Caco-2 (cell line): ENCODE measurements around the gene LAD1. TPM values are rescaled to one million over a fixed set of nuclear protein-coding genes. Genes with fewer than 3 reads are reported as not detected.
A peak's percentile ranks its signal among the peaks of the same experiment; 100 is the strongest.

Experiments used
- Bru-seq: library from RNA; stranded (reverse); fragments of 400-500 nt; gene quantifications from one replicate; lab custom pipeline; 2021; lab: Mats Ljungman, UMichigan
- BruChase-seq, 2 experiments: library from RNA; stranded (reverse); fragments of 400-500 nt; gene quantifications; one replicate each; lab custom pipeline; 2021; lab: Mats Ljungman, UMichigan
- BruUV-seq: library from RNA; stranded (reverse); fragments of 400-500 nt; replicated peaks from 2 replicates; lab custom pipeline; 2021; lab: Mats Ljungman, UMichigan
- CTCF ChIA-PET: fragments of 300-600 bp; sonication (Branson Sonifier 250); formaldehyde crosslinking; loops from one replicate; lab custom pipeline; 2022; ENCODE audit warnings: antibody characterized with exemption; lab: Charles Lee
- POLR2A ChIA-PET: fragments of 300-600 bp; sonication (Branson Sonifier 250); formaldehyde crosslinking; loops from one replicate; lab custom pipeline; 2022; ENCODE audit warnings: antibody characterized with exemption; lab: Charles Lee
- DNase-seq, 2 experiments: peaks; one replicate each; pipeline versions ENCODE4 v3.0.0 to v3.0.0-alpha.2; 2020 to 2022
- H3K27me3 ChIP-seq: replicated peaks from 2 replicates; pipeline ENCODE4 v1.6.0; 2011; ENCODE audit warnings: low read length; ENCODE audit not compliant: control insufficient read depth, insufficient read depth
- H3K36me3 ChIP-seq: 2 replicates; pipeline ENCODE4 v1.5.1; 2011; ENCODE audit warnings: low read length; ENCODE audit not compliant: control insufficient read depth, insufficient read depth
- H3K4me1 ChIP-seq: fragments of 250-450 bp; sonication (Bioruptor Pico); 2 replicates; pipeline ENCODE4 v1.5.1; 2020; ENCODE audit warnings: mild to moderate bottlenecking
- H3K4me3 ChIP-seq: 2 replicates; pipeline ENCODE4 v1.5.1; 2011; ENCODE audit warnings: low read depth, mild to moderate bottlenecking, control low read depth, low read length
- H3K9me3 ChIP-seq: fragments of 250-450 bp; sonication (Bioruptor Pico); 2 replicates; pipeline ENCODE4 v1.5.1; 2020; ENCODE audit warnings: mild to moderate bottlenecking, moderate library complexity
- H3K27ac Mint-ChIP-seq: one replicate; pipeline ENCODE4 v1.8.0; 2022; ENCODE audit warnings: mixed read lengths; ENCODE audit not compliant: unreplicated experiment
- H3K27me3 Mint-ChIP-seq: one replicate; pipeline ENCODE4 v1.8.0; 2022; ENCODE audit warnings: mixed read lengths; ENCODE audit not compliant: insufficient read depth, unreplicated experiment
- H3K36me3 Mint-ChIP-seq: one replicate; pipeline ENCODE4 v1.8.0; 2022; ENCODE audit warnings: mild to moderate bottlenecking, mixed read lengths; ENCODE audit not compliant: insufficient read depth, unreplicated experiment
- H3K4me1 Mint-ChIP-seq: one replicate; pipeline ENCODE4 v1.8.0; 2022; ENCODE audit warnings: low read depth, mixed read lengths; ENCODE audit not compliant: unreplicated experiment
- H3K4me3 Mint-ChIP-seq: one replicate; pipeline ENCODE4 v1.8.0; 2022; ENCODE audit warnings: mild to moderate bottlenecking, moderate library complexity, mixed read lengths; ENCODE audit not compliant: unreplicated experiment
- H3K9me3 Mint-ChIP-seq: one replicate; pipeline ENCODE4 v1.8.0; 2022; ENCODE audit warnings: mixed read lengths; ENCODE audit not compliant: unreplicated experiment
- intact Hi-C: fragments of 100-400 bp; cut with micrococcal nuclease; formaldehyde crosslinking; loops from one replicate; pipeline ENCODE4 v1.10.0; 2022; ENCODE audit not compliant: unreplicated experiment
- long read RNA-seq: library from polyadenylated mRNA; stranded (forward); transcript quantifications from one replicate; pipeline ENCODE4 v2.0.0, GENCODE V29; 2022
- total RNA-seq: library from RNA; stranded (reverse); gene quantifications from 2 replicates; pipeline ENCODE4 v1.2.3, GENCODE V29; 2022
- TF ChIP-seq, protein P1 (sequence below), 2 experiments: fragments of 200-600 bp in 1 of 2; IDR thresholded peaks; 1 replicate in 1 of 2; 2 replicates in 1 of 2; pipeline versions ENCODE4 v1.5.1 to v1.8.0; 2011 to 2022; ENCODE audit warnings: antibody characterized with exemption in 1 of 2, control low read depth in 1 of 2, inconsistent platforms in 1 of 2, low read depth in 1 of 2, low read length in 1 of 2, mild to moderate bottlenecking in 1 of 2, moderate library complexity in 1 of 2; ENCODE audit not compliant: insufficient read depth in 1 of 2, severe bottlenecking in 1 of 2, unreplicated experiment in 1 of 2

Gene LAD1, protein sequence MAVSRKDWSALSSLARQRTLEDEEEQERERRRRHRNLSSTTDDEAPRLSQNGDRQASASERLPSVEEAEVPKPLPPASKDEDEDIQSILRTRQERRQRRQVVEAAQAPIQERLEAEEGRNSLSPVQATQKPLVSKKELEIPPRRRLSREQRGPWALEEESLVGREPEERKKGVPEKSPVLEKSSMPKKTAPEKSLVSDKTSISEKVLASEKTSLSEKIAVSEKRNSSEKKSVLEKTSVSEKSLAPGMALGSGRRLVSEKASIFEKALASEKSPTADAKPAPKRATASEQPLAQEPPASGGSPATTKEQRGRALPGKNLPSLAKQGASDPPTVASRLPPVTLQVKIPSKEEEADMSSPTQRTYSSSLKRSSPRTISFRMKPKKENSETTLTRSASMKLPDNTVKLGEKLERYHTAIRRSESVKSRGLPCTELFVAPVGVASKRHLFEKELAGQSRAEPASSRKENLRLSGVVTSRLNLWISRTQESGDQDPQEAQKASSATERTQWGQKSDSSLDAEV
- total RNA-seq (77.2 and 80.5 TPM in 2 replicates), Bru-seq, nascent RNA (percentile 78 among the genes with signal in this experiment), BruChase-seq, experiment 1, labeled RNA remaining after a 2-hour chase (percentile 75 among the genes with signal in this experiment), BruChase-seq, experiment 2, labeled RNA remaining after a 6-hour chase (percentile 80 among the genes with signal in this experiment)
- long read RNA-seq, transcript LAD1-202 (10 exons, 2,906 nt), result major isoform, 144 of 176 reads
- long read RNA-seq, partial matches to known transcripts, result 13 of 176 reads
- long read RNA-seq, other reads (novel, unspliced or antisense), result 17 of 176 reads

DNA sequence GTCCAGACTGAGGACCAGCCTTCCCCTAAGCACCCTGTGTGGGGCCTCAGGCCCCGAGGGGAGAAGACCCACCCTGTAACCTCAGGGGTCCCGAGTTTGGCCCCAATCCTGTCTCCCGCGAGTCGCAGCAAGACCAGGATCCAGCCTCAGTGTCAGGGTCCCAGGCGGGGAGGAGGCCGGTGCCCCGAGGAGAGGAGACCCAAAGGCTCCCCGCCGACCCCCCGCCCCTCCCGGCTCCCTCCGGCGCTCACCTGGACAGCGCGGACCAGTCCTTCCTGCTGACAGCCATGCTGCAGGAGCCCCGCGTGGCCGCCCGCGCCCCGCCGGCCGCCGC lies at the start of gene LAD1:
TSS of gene LAD1 (minus strand) at position 307 of the 334 bp plus-strand sequence. CDS start at position 289, 18 bp downstream.
- peak within 1 kb of the TSS; percentile 73 for H3K4me3 Mint-ChIP-seq
- DNase-seq, result no peak
- H3K4me1 ChIP-seq, result peaks cover 54% of the 10 kb centered on the region
- H3K36me3 Mint-ChIP-seq, result no peaks in the 10 kb centered on the region
- peaks cover 2% of the 10 kb centered on the region; the same call in 1 of the 2 replicates for H3K36me3 ChIP-seq
- no TSS peak for BruUV-seq
- peak within 1 kb of the TSS; percentile 79 for H3K4me3 ChIP-seq
- intact Hi-C loops, result loop anchor here (1.0 kb wide), 2 partner anchors 9 to 14 kb away; no protein-coding TSS in a partner anchor
- H3K9me3 Mint-ChIP-seq, result no peaks in the 10 kb centered on the region
- POLR2A ChIA-PET, result no interaction called here
- CTCF ChIA-PET, result interaction anchor here (0.9 to 1.0 kb wide), 2 partner anchors 10 to 13 kb away, joined by 3 to 4 read pairs; no protein-coding TSS in a partner anchor
- H3K4me1 Mint-ChIP-seq, result peaks cover 32% of the 10 kb centered on the region
- TF ChIP-seq, protein P1, sequence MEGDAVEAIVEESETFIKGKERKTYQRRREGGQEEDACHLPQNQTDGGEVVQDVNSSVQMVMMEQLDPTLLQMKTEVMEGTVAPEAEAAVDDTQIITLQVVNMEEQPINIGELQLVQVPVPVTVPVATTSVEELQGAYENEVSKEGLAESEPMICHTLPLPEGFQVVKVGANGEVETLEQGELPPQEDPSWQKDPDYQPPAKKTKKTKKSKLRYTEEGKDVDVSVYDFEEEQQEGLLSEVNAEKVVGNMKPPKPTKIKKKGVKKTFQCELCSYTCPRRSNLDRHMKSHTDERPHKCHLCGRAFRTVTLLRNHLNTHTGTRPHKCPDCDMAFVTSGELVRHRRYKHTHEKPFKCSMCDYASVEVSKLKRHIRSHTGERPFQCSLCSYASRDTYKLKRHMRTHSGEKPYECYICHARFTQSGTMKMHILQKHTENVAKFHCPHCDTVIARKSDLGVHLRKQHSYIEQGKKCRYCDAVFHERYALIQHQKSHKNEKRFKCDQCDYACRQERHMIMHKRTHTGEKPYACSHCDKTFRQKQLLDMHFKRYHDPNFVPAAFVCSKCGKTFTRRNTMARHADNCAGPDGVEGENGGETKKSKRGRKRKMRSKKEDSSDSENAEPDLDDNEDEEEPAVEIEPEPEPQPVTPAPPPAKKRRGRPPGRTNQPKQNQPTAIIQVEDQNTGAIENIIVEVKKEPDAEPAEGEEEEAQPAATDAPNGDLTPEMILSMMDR (IDR thresholded peaks at IDR 0.05; ENCODE audit: insufficient read depth in 1 of 2, low read depth in 1 of 2, low read length in 1 of 2, severe bottlenecking in 1 of 2, unreplicated experiment in 1 of 2), result no peak
- no peaks in the 10 kb centered on the region for H3K27me3 Mint-ChIP-seq
- peak within 1 kb of the TSS; percentile 73 for H3K27ac Mint-ChIP-seq
- H3K27me3 ChIP-seq, result no peaks in the 10 kb centered on the region
- H3K9me3 ChIP-seq, result no peaks in the 10 kb centered on the region

DNA sequence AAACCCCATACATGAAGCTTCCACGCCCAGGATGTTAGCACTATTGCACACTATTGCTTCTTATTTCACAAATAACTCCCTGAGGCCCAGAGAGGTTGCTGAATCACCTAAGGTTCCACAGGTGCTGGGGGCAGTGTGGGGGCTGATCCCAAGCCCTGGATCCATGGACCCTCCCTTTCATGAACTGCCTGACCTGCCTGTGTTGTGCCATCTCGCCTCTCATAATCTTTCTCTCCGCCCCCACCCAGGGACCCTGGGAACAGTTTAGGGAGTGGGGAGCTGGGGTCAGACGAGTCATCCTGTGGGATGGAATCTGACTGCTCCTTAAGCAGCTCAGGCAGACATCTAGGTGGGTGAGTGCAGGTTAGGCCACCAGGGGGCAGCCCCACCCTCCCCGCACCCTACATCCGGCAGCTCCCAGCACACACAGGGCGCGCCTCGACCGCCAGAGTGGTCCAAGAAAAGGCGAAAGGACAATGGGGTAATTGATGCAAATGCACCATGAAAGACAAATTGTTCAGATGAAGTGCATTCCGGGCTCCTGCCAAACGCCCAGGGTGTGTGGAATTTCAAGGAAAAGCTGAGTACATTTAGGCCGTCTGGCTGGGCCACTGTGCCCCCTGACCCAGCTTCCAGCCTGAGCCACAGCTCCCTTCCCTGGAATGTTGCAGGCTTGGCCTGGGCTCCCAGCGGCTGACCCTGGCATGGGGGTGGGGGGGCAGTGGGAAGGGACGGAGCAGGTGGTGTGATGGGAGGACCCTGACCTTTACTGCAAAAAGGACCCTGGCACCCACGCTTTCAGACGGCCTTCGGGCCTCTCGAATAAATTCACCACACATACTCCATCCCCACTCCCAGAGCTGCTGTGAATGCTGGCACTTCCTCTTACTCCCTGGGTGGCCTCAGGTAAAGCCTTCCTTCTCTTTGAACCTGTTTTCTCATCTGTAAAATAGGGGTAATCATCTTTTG lies 49.1 kb upstream of the LAD1 start:
- CTCF ChIA-PET, result interaction anchor here (0.6 to 3.6 kb wide), 20 partner anchors 8 to 1173 kb away, joined by 3 to 98 read pairs (median 6); partner anchors contain the start of gene PHLDA3
- H3K27me3 Mint-ChIP-seq, result peaks cover 2% of the 10 kb centered on the region
- no peaks in the 10 kb centered on the region for H3K9me3 Mint-ChIP-seq
- H3K36me3 Mint-ChIP-seq, result no peaks in the 10 kb centered on the region
- no TSS peak for BruUV-seq
- H3K36me3 ChIP-seq, result no peaks in the 10 kb centered on the region
- TF ChIP-seq, protein P1 (IDR thresholded peaks at IDR 0.05; ENCODE audit: insufficient read depth in 1 of 2, low read depth in 1 of 2, low read length in 1 of 2, severe bottlenecking in 1 of 2, unreplicated experiment in 1 of 2), result peak; percentile 82 to 88
- no peaks in the 10 kb centered on the region for H3K4me1 ChIP-seq
- H3K4me3 ChIP-seq, result no peak overlapping the region
- no peaks in the 10 kb centered on the region for H3K9me3 ChIP-seq
- H3K27me3 ChIP-seq, result no peaks in the 10 kb centered on the region
- H3K4me3 Mint-ChIP-seq, result no peak overlapping the region
- no peaks in the 10 kb centered on the region for H3K4me1 Mint-ChIP-seq
- intact Hi-C loops, result loop anchor here (1.0 to 2.0 kb wide), 3 partner anchors 21 to 65 kb away; partner anchors contain the start of gene PHLDA3
- DNase-seq, result peak; percentile 65 to 67
- POLR2A ChIA-PET, result interaction anchor here (0.7 to 1.6 kb wide), 2 partner anchors 20 to 32 kb away, joined by 3 to 4 read pairs; partner anchors contain the start of gene PHLDA3
- no peak overlapping the region for H3K27ac Mint-ChIP-seq
